ENCODE data around the gene C14orf132.

Gene C14orf132

GRCh38 chr14:96088074-96088473, 48.9 kb downstream of the C14orf132 start:
- no peak for DNase-seq (ENCODE audit: low spot score)
- TF ChIP-seq CTCF (IDR thresholded peaks at IDR 0.05; ENCODE audit: extremely low read depth, insufficient read depth, missing control alignments) = no peak
- in situ Hi-C loops (cut with MboI; ENCODE audit: low pct_unique_long_range_greater_than_20kb, low sequenced_read_pairs, unreplicated experiment) = no loop called here

GRCh38 chr14:96088481-96088880, 49.3 kb downstream of the C14orf132 start:
- no peak for DNase-seq (ENCODE audit: low spot score)
- TF ChIP-seq CTCF (IDR thresholded peaks at IDR 0.05; ENCODE audit: extremely low read depth, insufficient read depth, missing control alignments) = no peak
- in situ Hi-C loops (cut with MboI; ENCODE audit: low pct_unique_long_range_greater_than_20kb, low sequenced_read_pairs, unreplicated experiment) = no loop called here

- in situ Hi-C loops (cut with MboI; ENCODE audit: low pct_unique_long_range_greater_than_20kb, low sequenced_read_pairs, unreplicated experiment) = no loop called here
- no peak for TF ChIP-seq CTCF (IDR thresholded peaks at IDR 0.05; ENCODE audit: extremely low read depth, insufficient read depth, missing control alignments)
- no peak for DNase-seq (ENCODE audit: low spot score)
Measured at GRCh38 chr14:96088911-96089310, 49.7 kb downstream of the C14orf132 start.

GRCh38 chr14:96089401-96089800, 50.2 kb downstream of the C14orf132 start:
- DNase-seq (ENCODE audit: low spot score) = no peak
- in situ Hi-C loops (cut with MboI; ENCODE audit: low pct_unique_long_range_greater_than_20kb, low sequenced_read_pairs, unreplicated experiment) = no loop called here
- TF ChIP-seq CTCF (IDR thresholded peaks at IDR 0.05; ENCODE audit: extremely low read depth, insufficient read depth, missing control alignments) = no peak

- TF ChIP-seq CTCF (IDR thresholded peaks at IDR 0.05; ENCODE audit: extremely low read depth, insufficient read depth, missing control alignments) = no peak
- in situ Hi-C loops (cut with MboI; ENCODE audit: low pct_unique_long_range_greater_than_20kb, low sequenced_read_pairs, unreplicated experiment) = no loop called here
- DNase-seq (ENCODE audit: low spot score) = no peak
Measured at GRCh38 chr14:96090441-96091148, 51.4 kb downstream of the C14orf132 start.

- no peak for DNase-seq (ENCODE audit: low spot score)
- no peak for TF ChIP-seq CTCF (IDR thresholded peaks at IDR 0.05; ENCODE audit: extremely low read depth, insufficient read depth, missing control alignments)
- in situ Hi-C loops (cut with MboI; ENCODE audit: low pct_unique_long_range_greater_than_20kb, low sequenced_read_pairs, unreplicated experiment) = no loop called here
Measured at GRCh38 chr14:96091149-96091693, 52.1 kb downstream of the C14orf132 start.

Data from GM13977 (cell line).